ENCODE data around the gene DMBT1.

DMBT1 gene

DNA sequence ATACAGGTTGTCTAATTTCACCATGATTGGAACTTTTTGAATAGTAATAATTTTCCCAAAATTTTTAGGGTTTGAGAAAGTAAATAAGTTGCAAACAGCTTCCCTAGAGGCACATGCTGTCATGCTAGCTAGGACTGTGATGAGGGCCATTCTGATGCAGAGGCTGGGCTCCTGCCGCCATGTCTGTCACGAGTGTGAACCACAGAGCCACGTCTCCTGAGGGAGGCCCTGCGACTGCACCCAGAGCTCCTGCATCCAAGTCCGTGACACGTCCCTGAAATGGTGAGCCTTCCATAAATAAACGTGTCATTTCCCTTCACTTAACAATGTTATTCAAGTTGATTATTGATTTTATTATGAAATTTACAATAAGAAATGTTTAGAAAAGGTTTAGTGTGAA is 99.1 kb downstream of the DMBT1 start:
- no peak for DNase-seq
- in situ Hi-C loops (cut with MboI; ENCODE audit: low pct_unique_long_range_greater_than_20kb, low sequenced_read_pairs): no loop called here

DNA sequence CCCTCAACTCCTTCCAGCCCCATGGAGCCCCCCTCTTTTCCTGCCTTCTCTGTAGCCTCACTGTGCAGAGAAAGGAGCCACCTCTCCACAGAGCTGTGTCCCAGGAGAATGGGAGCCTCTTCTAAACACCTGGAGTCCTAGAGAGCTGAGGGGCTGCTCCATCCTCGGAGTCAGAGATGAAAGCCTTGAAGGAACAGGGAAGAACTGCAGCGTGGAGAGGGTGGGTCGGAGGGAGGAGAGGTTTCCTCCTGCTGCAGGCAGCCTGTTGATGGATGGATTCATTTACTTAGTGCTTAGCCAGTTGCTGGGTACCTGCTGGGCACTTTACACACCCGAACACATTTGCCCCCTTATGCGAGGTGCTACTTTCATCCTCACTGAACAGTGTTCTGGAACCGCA is 100.1 kb downstream of the DMBT1 start:
- in situ Hi-C loops (cut with MboI; ENCODE audit: low pct_unique_long_range_greater_than_20kb, low sequenced_read_pairs): no loop called here
- no peak for DNase-seq

DNA sequence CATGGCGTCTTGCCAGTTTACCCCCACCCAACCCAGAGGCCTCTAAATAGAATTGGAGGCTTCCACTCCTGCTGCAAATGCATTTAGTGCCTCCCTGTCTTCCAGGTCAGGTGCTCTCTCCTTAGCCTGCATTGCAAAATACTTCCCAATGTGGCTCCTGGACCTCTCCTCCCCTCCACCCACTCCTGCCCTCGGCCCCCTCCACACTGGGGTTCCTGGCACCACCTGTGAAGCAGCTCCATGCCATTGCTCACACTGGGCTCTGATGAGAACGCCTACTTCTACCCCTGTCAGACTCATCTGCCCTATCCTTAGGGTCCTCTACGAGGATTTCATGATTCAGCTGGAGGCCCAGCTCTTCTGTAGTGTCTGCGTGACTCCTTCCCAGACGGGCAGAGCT is 101.7 kb downstream of the DMBT1 start:
- in situ Hi-C loops (cut with MboI; ENCODE audit: low pct_unique_long_range_greater_than_20kb, low sequenced_read_pairs): no loop called here
- DNase-seq: no peak

DNA sequence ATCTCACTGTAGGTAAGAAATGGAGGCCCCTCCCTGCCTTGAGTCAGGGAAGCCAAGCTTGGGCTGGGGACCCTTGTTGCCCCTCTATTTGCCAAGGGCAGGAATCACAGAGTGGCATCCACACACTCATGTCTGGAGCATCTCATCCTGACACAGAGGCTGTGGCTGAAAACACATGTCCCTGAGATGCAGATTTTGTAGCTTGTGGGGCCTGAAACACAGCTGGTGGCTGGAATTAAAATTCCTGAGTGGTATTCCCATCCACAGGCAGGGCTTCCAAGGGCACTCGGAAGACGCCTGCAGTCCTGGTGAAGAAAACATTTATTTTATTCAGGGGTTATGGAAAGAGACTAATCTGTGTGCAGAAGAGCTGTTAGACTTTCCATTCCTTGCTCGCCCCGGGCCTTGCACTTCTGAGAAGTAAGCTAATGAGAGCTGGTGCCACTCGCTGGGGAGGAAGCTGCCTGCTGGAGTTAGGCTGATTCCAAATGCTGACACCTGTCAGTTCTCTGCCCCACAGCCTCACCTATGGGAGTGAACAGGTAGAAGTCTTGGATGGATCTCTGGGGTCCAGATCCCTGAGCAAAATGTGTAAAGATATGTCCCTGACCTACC is 103.1 kb downstream of the DMBT1 start:
- in situ Hi-C loops (cut with MboI; ENCODE audit: low pct_unique_long_range_greater_than_20kb, low sequenced_read_pairs): no loop called here

DNA sequence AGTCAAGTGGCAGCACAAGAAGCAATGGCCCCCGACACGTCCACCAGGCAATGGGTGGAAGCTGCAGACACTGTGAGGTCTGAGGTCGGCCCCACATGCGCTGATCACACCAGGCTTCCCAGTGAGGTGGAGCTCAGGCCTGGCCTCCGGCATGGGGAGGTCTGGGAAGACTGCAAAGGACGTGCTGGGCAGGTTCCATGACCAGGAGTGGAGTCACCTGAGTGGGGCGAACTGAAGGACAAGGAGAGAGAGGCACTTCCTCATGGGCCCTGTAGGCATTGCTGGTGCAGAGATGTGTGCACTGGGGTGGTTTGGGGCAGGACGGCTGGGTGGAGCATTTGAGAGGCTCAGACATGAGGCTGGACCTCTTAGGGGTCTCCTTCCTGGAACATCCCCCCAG is 103.9 kb downstream of the DMBT1 start:
- in situ Hi-C loops (cut with MboI; ENCODE audit: low pct_unique_long_range_greater_than_20kb, low sequenced_read_pairs): no loop called here
- no peak for DNase-seq

More for the DNA sequence above, 103.1 kb downstream of the DMBT1 start:
- DNase-seq: no peak

DNA sequence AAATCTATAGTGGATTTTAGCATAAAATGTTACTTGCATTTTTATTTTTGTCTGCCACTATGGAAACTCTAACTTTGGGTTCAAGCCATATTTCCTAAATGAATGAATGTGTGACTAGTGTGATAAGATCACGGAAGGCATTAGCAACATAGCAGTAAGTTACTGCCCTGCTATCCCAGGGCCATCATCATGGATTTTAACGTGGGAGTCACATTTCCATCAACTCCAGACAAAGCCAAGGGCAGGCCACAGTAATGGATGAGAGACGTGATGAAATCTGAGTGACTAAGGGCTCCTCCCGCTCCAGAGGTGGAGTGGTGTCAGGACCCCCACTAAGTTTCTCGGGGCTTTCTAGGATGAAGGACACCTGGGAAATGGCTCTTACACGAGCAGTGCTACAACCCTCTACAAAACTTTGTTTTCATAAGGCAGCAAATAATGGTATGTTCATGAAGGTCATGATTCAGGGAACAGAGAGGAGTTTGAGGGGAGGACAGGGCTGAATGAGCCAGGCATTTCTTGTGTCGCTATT is 104.8 kb downstream of the DMBT1 start:
- no peak for DNase-seq
- in situ Hi-C loops (cut with MboI; ENCODE audit: low pct_unique_long_range_greater_than_20kb, low sequenced_read_pairs): no loop called here

DNA sequence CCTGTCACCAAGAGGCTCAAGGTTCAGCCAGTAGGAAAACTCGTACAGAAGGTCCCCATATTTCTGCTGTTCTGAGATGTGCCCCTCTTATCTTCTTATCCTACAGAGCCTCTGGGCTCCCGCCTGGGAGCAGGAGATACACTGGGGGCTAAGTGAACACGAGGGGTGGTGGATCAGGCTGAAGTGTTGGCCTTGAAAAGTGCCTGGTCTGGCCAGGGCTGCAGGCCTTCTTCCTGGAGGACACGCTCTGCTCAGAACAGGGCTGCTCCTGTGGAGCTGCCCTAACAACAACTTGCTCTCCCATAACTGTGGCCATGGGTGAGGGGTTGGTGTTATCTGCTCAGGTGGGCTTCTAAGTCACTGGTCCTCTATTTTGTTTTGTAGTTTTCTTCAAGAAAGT is 105.4 kb downstream of the DMBT1 start:
- in situ Hi-C loops (cut with MboI; ENCODE audit: low pct_unique_long_range_greater_than_20kb, low sequenced_read_pairs): no loop called here
- no peak for DNase-seq

DNA sequence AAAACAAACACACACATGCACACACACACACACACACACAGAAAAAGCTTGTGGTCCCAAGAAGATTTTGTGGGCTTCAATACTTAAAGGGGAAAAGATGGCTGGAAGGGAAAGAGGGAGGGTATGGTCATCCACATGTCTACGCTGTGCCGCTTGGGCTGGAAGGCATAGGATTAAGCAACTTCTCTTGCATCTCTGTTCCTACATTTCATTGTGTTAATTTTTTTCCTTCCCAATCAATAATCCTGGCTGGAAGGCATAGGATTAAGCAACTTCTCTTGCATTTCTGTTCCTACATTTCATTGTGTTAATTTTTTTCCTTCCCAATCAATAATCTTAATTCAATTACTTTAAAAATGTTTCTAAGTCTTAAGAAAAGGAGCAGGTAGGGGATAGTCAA is 108.5 kb downstream of the DMBT1 start:
- in situ Hi-C loops (cut with MboI; ENCODE audit: low pct_unique_long_range_greater_than_20kb, low sequenced_read_pairs): no loop called here

DNA sequence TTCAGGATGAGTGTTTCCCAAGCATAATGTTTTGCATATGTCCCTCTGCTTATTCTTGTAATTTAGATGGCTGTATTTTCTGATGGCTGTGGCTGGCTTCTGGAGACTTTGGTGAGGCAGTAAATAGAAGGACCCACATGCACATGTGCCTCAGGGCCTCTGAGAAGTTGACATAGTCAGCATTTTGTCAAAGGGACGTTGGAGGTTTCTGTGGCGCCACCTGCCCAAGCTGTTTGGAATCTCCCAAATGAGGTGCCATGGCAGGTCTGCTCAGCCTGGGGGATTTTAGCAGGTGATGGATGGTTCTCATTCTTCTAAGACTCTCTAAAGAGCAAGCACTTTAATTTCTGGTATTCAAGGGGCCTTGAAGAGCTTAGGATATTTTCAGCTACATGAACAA is 109.3 kb downstream of the DMBT1 start:
- in situ Hi-C loops (cut with MboI; ENCODE audit: low pct_unique_long_range_greater_than_20kb, low sequenced_read_pairs): no loop called here
- DNase-seq: no peak

More for the DNA sequence above, 108.5 kb downstream of the DMBT1 start:
- DNase-seq: no peak

DNA sequence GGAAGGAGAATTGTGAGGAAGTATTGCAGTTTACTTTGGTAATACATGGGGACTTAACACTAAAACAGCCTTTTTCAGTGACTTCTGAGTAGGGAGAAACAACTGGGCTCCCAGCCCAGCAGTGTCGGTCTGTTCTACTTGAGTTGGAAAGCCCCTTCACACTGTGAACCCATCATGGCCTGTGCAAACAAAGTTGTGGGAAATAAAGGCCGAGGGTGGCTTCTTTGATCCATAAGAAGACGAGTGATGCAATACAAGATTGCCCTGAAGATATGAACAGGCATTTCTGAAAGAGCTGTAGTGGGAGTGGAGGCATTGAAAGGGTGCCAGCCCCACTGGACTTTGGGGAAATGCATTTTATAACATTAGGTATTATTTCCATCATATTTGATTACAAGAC is 110.8 kb downstream of the DMBT1 start:
- in situ Hi-C loops (cut with MboI; ENCODE audit: low pct_unique_long_range_greater_than_20kb, low sequenced_read_pairs): no loop called here
- DNase-seq: no peak

DNA sequence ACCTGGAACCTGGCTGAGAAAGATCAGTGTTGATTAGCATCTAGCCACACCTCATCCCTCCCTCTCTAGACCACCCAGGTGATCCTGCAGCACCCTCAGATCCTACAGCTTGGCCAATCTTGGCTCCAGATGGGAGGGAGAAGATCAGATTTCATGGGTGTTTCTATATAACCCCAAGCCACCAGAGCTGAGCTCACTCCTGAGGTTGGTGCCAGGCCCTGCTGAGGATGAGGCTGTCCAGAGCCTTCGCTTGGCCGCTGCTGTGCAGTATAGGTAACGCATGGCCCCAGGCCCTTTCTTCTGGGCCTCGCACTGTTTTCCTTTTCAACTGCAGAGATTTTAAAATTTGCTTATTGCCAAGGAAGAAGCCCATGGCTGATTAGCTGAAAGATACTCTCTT is 112.1 kb downstream of the DMBT1 start:
- in situ Hi-C loops (cut with MboI; ENCODE audit: low pct_unique_long_range_greater_than_20kb, low sequenced_read_pairs): no loop called here
- DNase-seq: no peak

DNA sequence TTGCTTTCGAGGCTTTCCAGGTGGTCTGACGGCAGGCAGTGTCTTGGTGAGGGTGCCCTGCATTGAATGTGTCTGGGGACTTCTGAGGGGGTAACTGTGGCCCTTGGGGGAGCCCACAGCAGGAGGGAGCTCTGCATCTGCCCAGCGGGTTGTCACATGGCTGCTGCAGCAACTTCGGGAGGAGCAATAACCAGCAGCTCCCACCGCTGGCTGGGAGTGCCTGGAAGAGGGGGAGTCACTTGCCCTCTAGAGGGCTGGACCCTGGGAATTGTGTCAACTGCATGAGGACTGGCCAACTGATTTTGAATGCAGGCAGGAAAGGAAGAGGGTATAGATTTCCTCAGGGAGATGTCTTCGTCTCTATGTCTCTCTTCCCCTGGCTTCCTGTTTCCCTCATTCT is 112.7 kb downstream of the DMBT1 start:
- in situ Hi-C loops (cut with MboI; ENCODE audit: low pct_unique_long_range_greater_than_20kb, low sequenced_read_pairs): no loop called here
- DNase-seq: no peak

DNA sequence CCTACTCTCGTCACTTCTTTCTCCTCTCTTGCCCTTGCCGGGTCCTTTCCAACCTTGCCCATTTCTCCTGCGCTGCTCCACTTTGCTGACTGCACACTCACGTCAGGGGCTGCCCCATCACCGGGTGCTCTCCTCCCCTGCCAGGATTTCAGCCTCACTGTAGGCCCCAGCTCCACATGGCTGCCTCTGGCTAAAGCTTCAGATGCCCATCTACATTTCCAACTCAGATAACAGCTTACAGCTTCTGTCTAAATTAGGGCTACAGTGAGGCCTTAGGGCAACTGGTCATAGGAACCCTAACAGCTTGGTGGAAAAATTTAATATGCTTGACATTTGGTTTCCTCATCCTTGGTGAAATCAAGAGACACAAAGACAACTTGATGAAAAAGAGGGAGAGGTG is 113.2 kb downstream of the DMBT1 start:
- no peak for DNase-seq
- in situ Hi-C loops (cut with MboI; ENCODE audit: low pct_unique_long_range_greater_than_20kb, low sequenced_read_pairs): no loop called here

DNA sequence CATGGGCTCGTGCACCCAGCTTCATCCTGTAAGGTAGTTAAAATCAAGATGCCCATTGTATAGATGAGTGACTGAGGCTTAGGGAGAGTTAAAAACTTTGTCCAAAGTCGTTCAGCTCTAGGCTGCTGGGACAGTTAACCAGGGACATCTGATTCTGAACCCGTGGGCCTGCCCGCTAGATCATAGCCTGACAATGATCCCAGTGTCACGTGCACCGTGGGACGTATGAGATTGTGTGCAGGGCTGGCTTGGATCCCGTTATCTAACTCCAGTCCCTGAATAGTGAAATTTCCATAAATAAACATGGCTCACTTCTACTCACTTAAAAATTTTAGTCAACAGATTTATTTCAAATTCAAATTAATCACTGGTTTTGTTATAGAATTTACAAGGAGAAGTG is 114.2 kb downstream of the DMBT1 start:
- in situ Hi-C loops (cut with MboI; ENCODE audit: low pct_unique_long_range_greater_than_20kb, low sequenced_read_pairs): no loop called here
- no peak for DNase-seq

DNA sequence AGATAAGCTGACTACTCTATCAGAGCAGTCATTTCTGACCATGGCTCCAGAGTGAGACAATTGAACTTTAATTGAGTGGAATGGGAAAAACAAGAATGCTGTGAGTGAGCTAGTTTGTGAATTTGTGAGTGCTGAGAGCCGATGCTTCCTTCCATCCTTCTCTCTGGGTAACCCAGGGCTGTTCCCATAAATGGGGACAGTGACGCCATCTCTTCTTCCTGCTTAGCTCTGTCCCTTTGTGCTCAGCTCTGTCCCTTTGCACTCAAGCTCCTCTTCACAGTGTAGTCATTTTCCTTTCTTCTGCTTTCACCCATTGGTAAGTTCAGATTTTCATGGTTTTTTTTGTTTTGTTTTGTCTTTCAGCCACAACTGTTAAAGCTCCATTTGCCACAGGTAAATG is 114.7 kb downstream of the DMBT1 start:
- in situ Hi-C loops (cut with MboI; ENCODE audit: low pct_unique_long_range_greater_than_20kb, low sequenced_read_pairs): no loop called here
- DNase-seq: no peak

DNA sequence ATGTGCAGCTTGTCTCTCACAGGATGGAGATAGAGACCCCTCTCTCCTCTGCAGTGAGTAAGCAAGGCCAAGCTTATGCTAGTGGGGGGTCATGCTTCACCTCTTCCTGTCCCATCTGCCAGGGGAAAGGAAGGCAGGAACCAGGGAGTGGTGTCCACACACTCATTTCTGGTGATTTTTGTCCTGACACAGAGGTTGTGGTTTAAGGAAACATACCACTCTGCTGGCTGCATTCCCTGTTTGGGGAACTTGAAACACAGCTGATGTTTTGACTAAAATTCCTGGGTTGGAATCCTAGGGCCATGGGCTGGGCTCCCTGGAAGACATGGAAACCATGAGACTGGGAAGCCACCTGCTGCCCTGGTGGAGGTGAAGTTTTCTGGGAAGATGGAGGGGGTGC is 117.7 kb downstream of the DMBT1 start:
- in situ Hi-C loops (cut with MboI; ENCODE audit: low pct_unique_long_range_greater_than_20kb, low sequenced_read_pairs): no loop called here

DNA sequence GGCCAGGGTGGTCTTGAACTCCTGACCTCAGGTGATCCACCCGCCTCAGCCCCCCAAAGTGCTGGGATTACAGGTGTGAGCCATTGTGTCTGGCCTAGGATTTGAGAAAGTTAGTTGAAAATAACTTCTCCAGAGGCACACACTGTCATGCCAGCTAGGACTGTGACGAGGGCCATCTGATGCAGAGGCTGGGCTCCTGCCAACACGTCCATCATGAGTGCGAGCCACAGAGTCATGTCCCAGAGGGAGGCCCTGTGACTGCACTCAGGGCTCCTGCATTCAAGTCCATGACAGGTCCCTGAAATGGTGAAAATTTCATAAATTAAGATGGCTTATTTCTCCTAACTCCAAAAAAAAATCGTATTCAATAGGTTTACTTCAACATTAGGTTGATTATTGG is 122.0 kb downstream of the DMBT1 start:
- DNase-seq: no peak
- in situ Hi-C loops (cut with MboI; ENCODE audit: low pct_unique_long_range_greater_than_20kb, low sequenced_read_pairs): no loop called here

More for the DNA sequence above, 117.7 kb downstream of the DMBT1 start:
- no peak for DNase-seq

DNA sequence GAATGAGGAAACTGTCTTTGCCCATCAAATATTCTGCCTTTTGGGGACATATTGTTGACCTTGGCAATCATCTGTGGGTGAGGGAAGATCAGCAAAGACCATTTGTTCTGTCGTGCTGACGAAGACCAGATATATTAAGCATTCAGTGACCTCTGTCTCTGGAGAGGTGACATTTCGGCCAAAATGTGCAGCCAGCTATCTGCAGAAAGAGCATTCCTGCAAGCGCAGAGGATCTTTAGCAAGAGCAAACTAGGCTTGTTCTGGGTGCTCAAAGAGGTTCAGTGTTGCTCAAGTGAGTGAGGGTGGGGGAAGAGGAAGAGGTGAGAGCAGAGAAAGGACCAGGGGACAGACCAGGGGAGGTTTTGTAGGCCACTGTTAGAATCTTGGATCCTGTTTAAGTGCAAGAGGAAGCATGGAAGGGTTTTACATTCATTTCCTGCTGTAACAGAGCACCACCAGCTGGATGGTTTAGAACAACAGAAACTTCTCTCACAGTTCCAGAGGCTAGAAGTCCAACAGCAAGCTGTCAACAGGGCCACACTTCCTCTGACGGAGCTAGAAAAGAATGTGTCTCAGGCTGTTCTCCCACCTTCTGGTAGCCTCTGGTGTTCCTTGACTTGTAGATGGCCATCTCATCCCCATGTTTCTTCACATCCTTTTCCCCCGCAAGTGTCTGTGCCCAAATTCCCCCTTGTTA is 127.9 kb downstream of the DMBT1 start:
- DNase-seq: no peak

DNA sequence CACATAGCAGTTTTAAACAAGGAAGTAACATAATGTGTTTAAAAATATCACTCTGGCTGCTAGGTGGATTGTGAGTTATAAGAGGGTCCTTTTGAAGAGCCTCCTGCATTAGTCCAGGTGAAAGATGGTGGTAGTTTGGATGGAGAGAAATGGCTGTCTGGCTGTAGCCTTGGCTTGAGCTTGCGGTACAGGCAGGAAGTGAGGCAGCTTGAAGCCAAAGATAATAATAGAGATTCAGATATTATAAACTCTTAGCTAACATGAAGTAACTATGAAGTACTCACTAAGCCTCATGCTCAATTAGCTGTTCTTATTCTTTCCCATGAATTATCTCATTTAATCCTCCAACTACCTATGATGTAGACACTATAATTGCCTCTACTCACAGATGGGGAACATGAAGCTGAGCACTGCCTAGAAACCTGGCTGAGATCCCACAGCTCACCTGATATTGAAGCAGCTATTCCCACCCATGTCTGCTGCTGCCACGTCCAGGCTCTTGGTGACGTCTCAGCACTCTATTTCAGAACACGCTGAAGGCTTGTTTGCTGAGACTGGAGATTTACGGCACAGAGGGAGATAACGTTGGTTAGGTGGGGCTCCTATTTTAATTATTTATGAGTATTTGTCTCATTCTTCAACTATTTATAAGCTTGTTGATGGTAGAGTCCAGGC is 128.7 kb downstream of the DMBT1 start:
- no peak for DNase-seq

More for the DNA sequence above, 127.9 kb downstream of the DMBT1 start:
- in situ Hi-C loops (cut with MboI; ENCODE audit: low pct_unique_long_range_greater_than_20kb, low sequenced_read_pairs): no loop called here

DNA sequence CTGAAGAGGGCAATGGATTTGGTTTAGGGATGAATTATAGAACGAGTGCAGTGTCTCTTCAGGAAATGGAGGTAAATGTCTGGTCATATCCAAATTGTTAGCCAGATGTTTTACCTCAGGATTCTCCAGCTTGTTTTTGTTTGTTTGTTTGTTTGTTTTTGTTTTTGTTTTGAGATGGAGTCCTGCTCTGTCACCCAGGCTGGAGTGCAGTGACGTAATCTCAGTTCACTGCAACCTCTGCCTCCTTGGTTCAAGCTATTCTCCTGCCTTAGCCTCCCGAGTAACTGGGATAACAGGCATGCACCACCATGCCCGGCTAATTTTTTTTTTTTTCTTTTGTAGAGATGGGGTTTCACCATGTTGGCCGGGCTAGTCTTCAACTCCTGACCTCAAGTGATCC is 132.2 kb downstream of the DMBT1 start:
- in situ Hi-C loops (cut with MboI; ENCODE audit: low pct_unique_long_range_greater_than_20kb, low sequenced_read_pairs): no loop called here

More for the DNA sequence above, 128.7 kb downstream of the DMBT1 start:
- in situ Hi-C loops (cut with MboI; ENCODE audit: low pct_unique_long_range_greater_than_20kb, low sequenced_read_pairs): no loop called here

More for the DNA sequence above, 132.2 kb downstream of the DMBT1 start:
- DNase-seq: no peak

All from KBM-7 (cell line).